Neural cell (in vitro differentiated cells): Measurements from ENCODE around the gene RTN4. TPM values are rescaled to one million over a fixed set of nuclear protein-coding genes. Genes with fewer than 3 reads are reported as not detected.

Source experiments
- H2AFZ ChIP-seq: fragments of 200-600, 300-800 bp; sonication (generic), shearing (Covaris generic); 2 replicates; pipeline ENCODE4 v1.6.0; 2014; ENCODE audit warnings: low read depth, mild to moderate bottlenecking, antibody characterized with exemption, low read length, moderate library complexity
- H3F3A ChIP-seq: fragments of 200-600 bp; shearing (Covaris generic); 2 replicates; pipeline ENCODE4 v1.6.1; 2016; ENCODE audit warnings: mild to moderate bottlenecking, moderate library complexity, mixed read lengths, antibody characterized with exemption, low read length; ENCODE audit not compliant: insufficient read depth, poor library complexity, severe bottlenecking
- H3K27ac ChIP-seq: fragments of 200-600, 300-800 bp; sonication (generic), shearing (Covaris generic); 2 replicates; pipeline ENCODE4 v1.5.1; 2014; ENCODE audit warnings: mild to moderate bottlenecking, low read length, moderate library complexity
- H3K27me3 ChIP-seq: fragments of 300-800, 200-600 bp; sonication (generic), shearing (Covaris generic); 2 replicates; pipeline ENCODE4 v1.6.0; 2014; ENCODE audit warnings: mild to moderate bottlenecking, low read depth, low read length, moderate library complexity; ENCODE audit not compliant: insufficient read depth
- H3K36me3 ChIP-seq: fragments of 300-800, 200-600 bp; sonication (generic), shearing (Covaris generic); 2 replicates; pipeline ENCODE4 v1.5.1; 2014; ENCODE audit warnings: mild to moderate bottlenecking, antibody characterized with exemption, low read length, moderate library complexity; ENCODE audit not compliant: insufficient read depth
- H3K4me2 ChIP-seq: fragments of 300-800, 200-600 bp; sonication (generic), shearing (Covaris generic); 2 replicates; pipeline ENCODE4 v1.6.0; 2014; ENCODE audit warnings: mild to moderate bottlenecking, low read length
- H3K4me3 ChIP-seq: fragments of 300-800, 200-600 bp; sonication (generic), shearing (Covaris generic); 2 replicates; pipeline ENCODE4 v1.5.1; 2014; ENCODE audit warnings: mild to moderate bottlenecking, low read length, moderate library complexity
- H3K79me2 ChIP-seq: fragments of 200-600 bp; shearing (Covaris generic); replicated peaks from 2 replicates; pipeline ENCODE4 v1.6.0; 2014; ENCODE audit warnings: mild to moderate bottlenecking, low read length, moderate library complexity; ENCODE audit not compliant: insufficient read depth
- H3K9ac ChIP-seq: fragments of 300-800, 200-600 bp; sonication (generic), shearing (Covaris generic); 2 replicates; pipeline ENCODE4 v1.6.1; 2016; ENCODE audit warnings: mild to moderate bottlenecking, low read length, mixed read lengths
- H3K9me2 ChIP-seq: fragments of 200-600 bp; shearing (Covaris generic); 2 replicates; pipeline ENCODE4 v1.6.1; 2016; ENCODE audit warnings: mild to moderate bottlenecking, low read length, mixed read lengths; ENCODE audit not compliant: insufficient read depth
- H3K9me3 ChIP-seq: fragments of 200-600, 300-800 bp; sonication (generic), shearing (Covaris generic); 2 replicates; pipeline ENCODE4 v1.6.1; 2016; ENCODE audit warnings: mild to moderate bottlenecking, mixed run types, low read length, moderate library complexity, mixed read lengths
- H4K20me1 ChIP-seq: fragments of 200-600 bp; shearing (Covaris generic); 2 replicates; pipeline ENCODE4 v1.6.1; 2016; ENCODE audit warnings: mild to moderate bottlenecking, mixed run types; ENCODE audit not compliant: insufficient read depth
- EP300 ChIP-seq: fragments of 450-650 bp; conservative IDR thresholded peaks from 2 replicates; pipeline ENCODE4 v1.6.1; 2014; ENCODE audit warnings: antibody characterized with exemption, mild to moderate bottlenecking, moderate library complexity; ENCODE audit not compliant: poor library complexity, severe bottlenecking
- EZH2 ChIP-seq: fragments of 200-600, 300-800 bp; shearing (Covaris generic), sonication (generic); IDR thresholded peaks from 2 replicates; pipeline ENCODE4 v1.6.1; 2014; ENCODE audit warnings: antibody characterized with exemption, low read length, borderline replicate concordance, mild to moderate bottlenecking; ENCODE audit not compliant: insufficient read depth, poor library complexity, severe bottlenecking
- MXI1 ChIP-seq: fragments of 450-650 bp; conservative IDR thresholded peaks from 2 replicates; pipeline ENCODE4 v1.6.1; 2014; ENCODE audit warnings: antibody characterized with exemption, mild to moderate bottlenecking; ENCODE audit not compliant: poor library complexity, severe bottlenecking
- POLR2AphosphoS5 ChIP-seq: IDR thresholded peaks from 2 replicates; pipeline ENCODE4 v1.6.1; 2012
- RAD21 ChIP-seq: fragments of 450-650 bp; conservative IDR thresholded peaks from 2 replicates; pipeline ENCODE4 v1.6.1; 2014; ENCODE audit warnings: antibody characterized with exemption, mild to moderate bottlenecking, moderate library complexity
- SMC3 ChIP-seq: fragments of 450-650 bp; conservative IDR thresholded peaks from 2 replicates; pipeline ENCODE4 v1.6.1; 2014; ENCODE audit warnings: antibody characterized with exemption, mild to moderate bottlenecking, moderate library complexity; ENCODE audit not compliant: poor library complexity
- TAF1 ChIP-seq: IDR thresholded peaks from 2 replicates; pipeline ENCODE4 v1.6.1; 2012; ENCODE audit warnings: low read depth
- polyA plus RNA-seq: library from polyadenylated mRNA; depleted of rRNA; stranded (reverse); fragments of >200 nt; gene quantifications from 2 replicates; pipeline ENCODE4 v1.2.3, GENCODE V29; 2014
- TF ChIP-seq, protein P1 (sequence below): fragments of 450-650 bp; IDR thresholded peaks from 2 replicates; pipeline ENCODE4 v1.5.1; 2014; ENCODE audit warnings: antibody characterized with exemption, mild to moderate bottlenecking, moderate library complexity; ENCODE audit not compliant: poor library complexity, severe bottlenecking
- TF ChIP-seq, protein P2 (sequence below): IDR thresholded peaks from 2 replicates; pipeline ENCODE4 v1.6.1; 2012; ENCODE audit warnings: borderline replicate concordance

RTN4 gene
- polyA plus RNA-seq, 1 donor from 2014 or later = 582 TPM

DNA sequence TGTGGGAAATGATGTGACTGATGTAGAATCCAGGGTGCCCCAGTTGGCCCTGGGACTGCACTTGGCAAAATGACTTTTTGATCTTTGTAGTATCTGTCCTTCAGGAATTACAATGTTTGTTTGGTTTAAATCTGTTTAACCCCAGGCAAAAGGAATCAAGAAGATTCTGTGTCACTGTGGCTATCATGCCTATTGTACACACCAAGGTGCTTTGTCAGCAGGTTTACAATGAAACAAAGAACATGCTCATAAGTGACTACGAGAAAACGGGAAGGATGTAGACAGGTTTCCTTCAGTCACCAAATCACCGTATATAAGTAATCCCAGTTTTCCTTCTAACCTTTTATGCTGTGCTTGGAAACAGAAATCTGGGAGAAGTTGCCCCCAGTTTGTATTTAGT is 109.5 kb downstream of the RTN4 start:
- peaks cover 6% of the 10 kb centered on the region for H3K9me3 ChIP-seq
- no peak overlapping the region for H2AFZ ChIP-seq
- no peaks in the 10 kb centered on the region for H3K36me3 ChIP-seq
- H3K27me3 ChIP-seq = no peaks in the 10 kb centered on the region
- no peaks in the 10 kb centered on the region for H3K9me2 ChIP-seq
- no peaks in the 10 kb centered on the region for H3K79me2 ChIP-seq
- H3K4me3 ChIP-seq = no peak overlapping the region
- no peaks in the 10 kb centered on the region for H4K20me1 ChIP-seq
- no peaks in the 10 kb centered on the region for H3F3A ChIP-seq
- no peak for TF ChIP-seq POLR2AphosphoS5
- no peak for TF ChIP-seq EP300
- TF ChIP-seq, protein P1, sequence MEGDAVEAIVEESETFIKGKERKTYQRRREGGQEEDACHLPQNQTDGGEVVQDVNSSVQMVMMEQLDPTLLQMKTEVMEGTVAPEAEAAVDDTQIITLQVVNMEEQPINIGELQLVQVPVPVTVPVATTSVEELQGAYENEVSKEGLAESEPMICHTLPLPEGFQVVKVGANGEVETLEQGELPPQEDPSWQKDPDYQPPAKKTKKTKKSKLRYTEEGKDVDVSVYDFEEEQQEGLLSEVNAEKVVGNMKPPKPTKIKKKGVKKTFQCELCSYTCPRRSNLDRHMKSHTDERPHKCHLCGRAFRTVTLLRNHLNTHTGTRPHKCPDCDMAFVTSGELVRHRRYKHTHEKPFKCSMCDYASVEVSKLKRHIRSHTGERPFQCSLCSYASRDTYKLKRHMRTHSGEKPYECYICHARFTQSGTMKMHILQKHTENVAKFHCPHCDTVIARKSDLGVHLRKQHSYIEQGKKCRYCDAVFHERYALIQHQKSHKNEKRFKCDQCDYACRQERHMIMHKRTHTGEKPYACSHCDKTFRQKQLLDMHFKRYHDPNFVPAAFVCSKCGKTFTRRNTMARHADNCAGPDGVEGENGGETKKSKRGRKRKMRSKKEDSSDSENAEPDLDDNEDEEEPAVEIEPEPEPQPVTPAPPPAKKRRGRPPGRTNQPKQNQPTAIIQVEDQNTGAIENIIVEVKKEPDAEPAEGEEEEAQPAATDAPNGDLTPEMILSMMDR = no peak
- TF ChIP-seq RAD21 = no peak
- no peak for TF ChIP-seq EZH2
- TF ChIP-seq TAF1 = no peak
- TF ChIP-seq SMC3 = no peak
- TF ChIP-seq, protein P2, sequence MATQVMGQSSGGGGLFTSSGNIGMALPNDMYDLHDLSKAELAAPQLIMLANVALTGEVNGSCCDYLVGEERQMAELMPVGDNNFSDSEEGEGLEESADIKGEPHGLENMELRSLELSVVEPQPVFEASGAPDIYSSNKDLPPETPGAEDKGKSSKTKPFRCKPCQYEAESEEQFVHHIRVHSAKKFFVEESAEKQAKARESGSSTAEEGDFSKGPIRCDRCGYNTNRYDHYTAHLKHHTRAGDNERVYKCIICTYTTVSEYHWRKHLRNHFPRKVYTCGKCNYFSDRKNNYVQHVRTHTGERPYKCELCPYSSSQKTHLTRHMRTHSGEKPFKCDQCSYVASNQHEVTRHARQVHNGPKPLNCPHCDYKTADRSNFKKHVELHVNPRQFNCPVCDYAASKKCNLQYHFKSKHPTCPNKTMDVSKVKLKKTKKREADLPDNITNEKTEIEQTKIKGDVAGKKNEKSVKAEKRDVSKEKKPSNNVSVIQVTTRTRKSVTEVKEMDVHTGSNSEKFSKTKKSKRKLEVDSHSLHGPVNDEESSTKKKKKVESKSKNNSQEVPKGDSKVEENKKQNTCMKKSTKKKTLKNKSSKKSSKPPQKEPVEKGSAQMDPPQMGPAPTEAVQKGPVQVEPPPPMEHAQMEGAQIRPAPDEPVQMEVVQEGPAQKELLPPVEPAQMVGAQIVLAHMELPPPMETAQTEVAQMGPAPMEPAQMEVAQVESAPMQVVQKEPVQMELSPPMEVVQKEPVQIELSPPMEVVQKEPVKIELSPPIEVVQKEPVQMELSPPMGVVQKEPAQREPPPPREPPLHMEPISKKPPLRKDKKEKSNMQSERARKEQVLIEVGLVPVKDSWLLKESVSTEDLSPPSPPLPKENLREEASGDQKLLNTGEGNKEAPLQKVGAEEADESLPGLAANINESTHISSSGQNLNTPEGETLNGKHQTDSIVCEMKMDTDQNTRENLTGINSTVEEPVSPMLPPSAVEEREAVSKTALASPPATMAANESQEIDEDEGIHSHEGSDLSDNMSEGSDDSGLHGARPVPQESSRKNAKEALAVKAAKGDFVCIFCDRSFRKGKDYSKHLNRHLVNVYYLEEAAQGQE = no peak
- no peak for TF ChIP-seq MXI1
- H3K27ac ChIP-seq = no peak overlapping the region
- no peak overlapping the region for H3K9ac ChIP-seq
- no peak overlapping the region for H3K4me2 ChIP-seq

DNA sequence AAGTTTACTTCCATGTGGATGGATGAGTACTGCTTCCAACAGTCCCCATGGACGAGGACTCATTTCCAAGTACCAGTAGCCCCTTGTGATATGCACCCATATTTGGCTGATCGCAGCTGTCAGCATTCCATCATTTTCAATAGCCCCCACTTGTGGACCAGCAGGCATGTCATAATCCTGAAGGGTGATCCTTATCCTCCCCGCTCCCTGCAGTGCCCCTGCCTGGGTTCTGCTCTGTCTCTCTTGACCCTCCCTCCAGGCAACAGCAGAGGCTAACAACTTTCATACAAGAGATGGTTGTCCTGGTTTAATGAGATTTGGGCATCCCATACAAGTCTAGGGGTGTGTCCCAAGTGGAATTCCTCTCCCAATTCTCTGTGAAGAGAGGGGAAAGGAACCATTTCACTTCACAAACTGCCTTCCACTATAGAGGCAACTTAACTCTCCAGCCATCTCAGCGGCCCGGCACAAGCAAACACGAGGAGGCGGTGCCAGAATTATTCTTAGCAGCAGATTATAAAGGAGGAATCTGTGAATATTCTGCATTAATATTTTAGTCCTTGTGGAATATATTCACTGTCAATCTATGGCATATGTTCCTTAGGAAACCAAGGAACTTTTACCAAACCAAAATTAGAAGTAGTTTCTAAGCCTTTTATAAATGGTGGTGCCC is 110.7 kb downstream of the RTN4 start:
- H3K4me2 ChIP-seq = no peak overlapping the region
- no peaks in the 10 kb centered on the region for H3K27me3 ChIP-seq
- H3K4me3 ChIP-seq = no peak overlapping the region
- no peaks in the 10 kb centered on the region for H3K79me2 ChIP-seq
- no peaks in the 10 kb centered on the region for H3F3A ChIP-seq
- H3K36me3 ChIP-seq = no peaks in the 10 kb centered on the region
- no peaks in the 10 kb centered on the region for H3K9me2 ChIP-seq
- H4K20me1 ChIP-seq = no peaks in the 10 kb centered on the region
- H3K9ac ChIP-seq = no peak overlapping the region
- no peak for TF ChIP-seq RAD21
- TF ChIP-seq TAF1 = no peak
- no peak for TF ChIP-seq EZH2
- TF ChIP-seq, protein P1 = no peak
- TF ChIP-seq SMC3 = no peak
- TF ChIP-seq MXI1 = no peak
- no peak for TF ChIP-seq POLR2AphosphoS5
- TF ChIP-seq, protein P2 = no peak
- no peak for TF ChIP-seq EP300
- H3K27ac ChIP-seq = no peak overlapping the region
- H2AFZ ChIP-seq = no peak overlapping the region
- H3K9me3 ChIP-seq = peaks cover 6% of the 10 kb centered on the region
